Breast epithelium (tissue), 3 donors: ENCODE data around the gene IFT27.

Experiments
- POLR2AphosphoS5 ChIP-seq, 3 donors: sonication (generic); formaldehyde crosslinking; IDR thresholded peaks; one replicate each; pipeline ENCODE4 v1.6.1; 2017; ENCODE audit warnings: antibody characterized with exemption in 3 of 3
- TF ChIP-seq, protein P1 (sequence below), 3 donors: fragments of 450-650 bp; IDR thresholded peaks; one replicate each; pipeline ENCODE4 v1.5.1; 2016 to 2017; ENCODE audit warnings: antibody characterized with exemption in 3 of 3, mild to moderate bottlenecking in 3 of 3, moderate library complexity in 3 of 3

DNA sequence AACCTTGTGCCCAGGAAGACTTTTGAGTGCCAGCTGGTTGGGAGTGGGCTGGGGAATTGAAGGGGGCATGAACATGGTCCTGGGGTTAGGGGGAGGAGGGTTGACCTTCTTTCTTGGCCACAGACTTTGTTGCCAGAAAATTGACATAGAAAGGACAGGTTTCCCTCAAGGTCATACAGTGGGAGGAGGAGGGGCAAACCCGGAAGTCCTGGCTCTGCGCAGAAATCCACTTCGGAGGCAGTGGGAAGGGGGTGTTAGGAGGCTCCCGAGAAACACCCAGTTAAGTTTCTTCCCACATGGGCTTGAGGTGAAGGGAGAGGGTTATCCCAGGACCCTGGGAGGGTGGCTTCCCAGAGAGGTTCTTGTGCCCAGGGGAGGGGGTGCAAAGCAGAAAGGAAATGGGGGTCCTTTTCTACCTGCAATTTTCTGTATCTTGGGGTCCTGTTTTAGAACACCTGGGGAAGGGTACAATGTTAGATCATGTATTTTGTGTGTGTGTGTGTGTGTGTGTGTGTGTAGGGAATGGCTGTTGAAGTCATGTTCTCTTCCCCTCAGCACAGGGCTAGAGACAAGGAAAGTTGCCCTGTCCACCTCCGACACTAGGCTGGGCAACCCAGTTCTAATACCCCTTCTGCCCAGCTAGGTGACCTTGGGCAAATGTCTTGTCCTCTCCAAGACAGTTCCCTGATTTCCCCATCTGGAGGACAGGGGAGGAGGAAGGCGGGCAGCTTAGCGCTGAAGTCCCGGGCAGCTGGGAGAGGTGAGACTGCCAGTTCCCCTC lies 39.8 kb upstream of the IFT27 start:
- TF ChIP-seq, protein P1, sequence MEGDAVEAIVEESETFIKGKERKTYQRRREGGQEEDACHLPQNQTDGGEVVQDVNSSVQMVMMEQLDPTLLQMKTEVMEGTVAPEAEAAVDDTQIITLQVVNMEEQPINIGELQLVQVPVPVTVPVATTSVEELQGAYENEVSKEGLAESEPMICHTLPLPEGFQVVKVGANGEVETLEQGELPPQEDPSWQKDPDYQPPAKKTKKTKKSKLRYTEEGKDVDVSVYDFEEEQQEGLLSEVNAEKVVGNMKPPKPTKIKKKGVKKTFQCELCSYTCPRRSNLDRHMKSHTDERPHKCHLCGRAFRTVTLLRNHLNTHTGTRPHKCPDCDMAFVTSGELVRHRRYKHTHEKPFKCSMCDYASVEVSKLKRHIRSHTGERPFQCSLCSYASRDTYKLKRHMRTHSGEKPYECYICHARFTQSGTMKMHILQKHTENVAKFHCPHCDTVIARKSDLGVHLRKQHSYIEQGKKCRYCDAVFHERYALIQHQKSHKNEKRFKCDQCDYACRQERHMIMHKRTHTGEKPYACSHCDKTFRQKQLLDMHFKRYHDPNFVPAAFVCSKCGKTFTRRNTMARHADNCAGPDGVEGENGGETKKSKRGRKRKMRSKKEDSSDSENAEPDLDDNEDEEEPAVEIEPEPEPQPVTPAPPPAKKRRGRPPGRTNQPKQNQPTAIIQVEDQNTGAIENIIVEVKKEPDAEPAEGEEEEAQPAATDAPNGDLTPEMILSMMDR (IDR thresholded peaks at IDR 0.05): no peak
- no peak for TF ChIP-seq POLR2AphosphoS5 (IDR thresholded peaks at IDR 0.05)
